ENCODE results near the gene PSMD14. TPM values are rescaled to one million over a fixed set of nuclear protein-coding genes. Genes with fewer than 3 reads are reported as not detected.

Gene PSMD14
- total RNA-seq, 1 experiment from 2014 or later, result 83.7 TPM

- H3K4me1 Mint-ChIP-seq, result peaks cover 15 to 19% of the 10 kb centered on the region in 2 experiments
- H3K23ac ChIP-seq (ENCODE audit: insufficient read length, low read depth, low read length), result no peak overlapping the region
- no peak overlapping the region for H2BK15ac ChIP-seq (ENCODE audit: low read depth, low read length)
- H3K79me1 ChIP-seq (ENCODE audit: insufficient read depth, low read depth, low read length, poor library complexity, severe bottlenecking), result peaks cover 3% of the 10 kb centered on the region
- H3K27me3 Mint-ChIP-seq (ENCODE audit: low read depth), result no peaks in the 10 kb centered on the region
- no peak overlapping the region for H3K56ac ChIP-seq (ENCODE audit: insufficient read length, low read depth, low read length)
- no peak overlapping the region for H4K8ac ChIP-seq (replicated peaks; ENCODE audit: insufficient read length, low read depth, low read length)
- no peak overlapping the region for H3K18ac ChIP-seq (ENCODE audit: insufficient read length, low read depth, low read length)
- no peak overlapping the region for H3K9ac ChIP-seq (ENCODE audit: extremely low read depth, insufficient read length, low read length)
- TF ChIP-seq CTCF (conservative IDR thresholded peaks at IDR 0.05), result no peak
- no peak overlapping the region for H3K4me2 ChIP-seq (ENCODE audit: insufficient read depth, insufficient read length, low read length)
- H3K27me3 ChIP-seq (ENCODE audit: insufficient read depth, low read length), result no peaks in the 10 kb centered on the region
- no peak overlapping the region for H2BK5ac ChIP-seq (ENCODE audit: insufficient read length, low read length)
- no peak overlapping the region for H4K5ac ChIP-seq (ENCODE audit: insufficient read length, low read depth, low read length)
- no peak overlapping the region for H3K14ac ChIP-seq (ENCODE audit: insufficient read depth, low read length)
- H3K4me3 Mint-ChIP-seq, result no peak overlapping the region
- peaks cover 17 to 22% (median 21%) of the 10 kb centered on the region in 3 experiments for H3K36me3 Mint-ChIP-seq (ENCODE audit: insufficient read depth in 1 of 3, low read depth in 3 of 3)
- peaks cover 10% of the 10 kb centered on the region; the same call in 1 of the 2 replicates for H3K79me2 ChIP-seq (ENCODE audit: insufficient read depth, low read length)
- H3K4ac ChIP-seq (ENCODE audit: low read depth, low read length), result no peak overlapping the region
- no peak overlapping the region for H3K27ac ChIP-seq (ENCODE audit: insufficient read length, low read depth, low read length)
- no peaks in the 10 kb centered on the region for H4K20me1 ChIP-seq (ENCODE audit: control insufficient read depth, insufficient read depth, insufficient read length)
- H2BK20ac ChIP-seq (ENCODE audit: low read depth, low read length, poor library complexity, severe bottlenecking), result no peak overlapping the region
- no peaks in the 10 kb centered on the region for H3K9me3 ChIP-seq (ENCODE audit: control insufficient read depth, low read depth, low read length)
- no peak for DNase-seq
- no peak overlapping the region for H2AK5ac ChIP-seq (ENCODE audit: insufficient read length, low read length)
- H2BK120ac ChIP-seq (ENCODE audit: low read depth, low read length, poor library complexity, severe bottlenecking), result no peak overlapping the region
- no peak overlapping the region for H2AFZ ChIP-seq (ENCODE audit: low read length)
- H4K91ac ChIP-seq (ENCODE audit: insufficient read length, low read depth, low read length), result no peak overlapping the region
- no peaks in the 10 kb centered on the region for H3K23me2 ChIP-seq (ENCODE audit: insufficient read length, low read depth, low read length, poor library complexity, severe bottlenecking)
- H3T11ph ChIP-seq (ENCODE audit: low read length), result no peak overlapping the region
- no peak overlapping the region for H3K27ac Mint-ChIP-seq
- H3K9me3 Mint-ChIP-seq, result peaks cover 11 to 13% of the 10 kb centered on the region in 2 experiments
- no peak overlapping the region for H2BK12ac ChIP-seq (ENCODE audit: insufficient read length, low read depth, low read length)
- peaks cover 5% of the 10 kb centered on the region; the same call in 1 of the 2 replicates for H3K4me1 ChIP-seq (ENCODE audit: insufficient read depth, low read length)
These were observed 48.9 kb downstream of the PSMD14 start for GRCh38 chr2:161357097-161357496.
